ENCODE data around the gene MPHOSPH9. TPM values are rescaled to one million over a fixed set of nuclear protein-coding genes. Genes with fewer than 3 reads are reported as not detected.

The MPHOSPH9 gene
- total and polyA plus RNA-seq, 2 of the 13 experiments (the other 11 are each of a cell fraction or from before 2014, with no cell fraction given): 20.3 to 63.4 TPM

- TF ChIP-seq PRDM4 (CRISPR knock-in tag; IDR thresholded peaks at IDR 0.05; ENCODE audit: borderline replicate concordance) (0 out of 2 replicates have a peak, but pooled peaks have one; percentile 24), ZNF777 (CRISPR knock-in tag; IDR thresholded peaks at IDR 0.05) (peak; percentile 45; the same call in 1 of the 2 replicates), HOMEZ (CRISPR knock-in tag; IDR thresholded peaks at IDR 0.05; ENCODE audit: low read depth) (0 out of 2 replicates have a peak, but pooled peaks have one; percentile 40), ZNF619 (CRISPR knock-in tag; IDR thresholded peaks at IDR 0.05) (peak; percentile 85; the same call in 1 of the 2 replicates), ZNF280D (CRISPR knock-in tag; IDR thresholded peaks at IDR 0.05) (0 out of 2 replicates have a peak, but pooled peaks have one; percentile 2), UBTF (CRISPR knock-in tag; IDR thresholded peaks at IDR 0.05) (peak; percentile 71), TGIF2 (CRISPR knock-in tag; IDR thresholded peaks at IDR 0.05) (no peak; the same call in 1 of the 2 replicates), ZNF543 (CRISPR knock-in tag; IDR thresholded peaks at IDR 0.05) (0 out of 2 replicates have a peak, but pooled peaks have one; percentile 2), MXD4 (CRISPR knock-in tag; IDR thresholded peaks at IDR 0.05) (no peak), KLF12 (CRISPR knock-in tag; IDR thresholded peaks at IDR 0.05; ENCODE audit: borderline replicate concordance) (0 out of 2 replicates have a peak, but pooled peaks have one; percentile 52), CHD2 (IDR thresholded peaks at IDR 0.05; ENCODE audit: low read depth, low read length) (no peak), ZNF790 (CRISPR knock-in tag; IDR thresholded peaks at IDR 0.05; ENCODE audit: borderline replicate concordance) (0 out of 2 replicates have a peak, but pooled peaks have one; percentile 15), ARID3A (IDR thresholded peaks at IDR 0.05; ENCODE audit: low read depth, low read length) (0 out of 2 replicates have a peak, but pooled peaks have one; percentile 5), ZNF615 (CRISPR knock-in tag; IDR thresholded peaks at IDR 0.05; ENCODE audit: borderline replicate concordance) (peak; percentile 74; the same call in 1 of the 2 replicates), ZNF670 (CRISPR knock-in tag; IDR thresholded peaks at IDR 0.05; ENCODE audit: borderline replicate concordance) (peak; percentile 26; the same call in 1 of the 2 replicates)
Measured at GRCh38 chr12:123233505-123234308, 766 bp upstream of the MPHOSPH9 start (continued).
